NCI-H1436 treated with DMSO at 0.1 percent for 48 hours (cell line): ENCODE results near the gene SHE.
"Not testable (repeated sequence)": the region's sequence is repeated elsewhere in the genome, so short reads cannot be mapped to it uniquely, and the experiment has no call there.

Experiments used
- DNase-seq: peaks from one replicate; lab custom pipeline; 2025; lab: John Stamatoyannopoulos, UW

Gene SHE

GRCh38 chr1:154502066-154502743, at the start of gene SHE, which contains the start of gene TDRD10:
Gene SHE (minus strand): TSS chr1:154502412. CDS start chr1:154502026, 386 bp downstream.
Gene TDRD10 (plus strand): TSS chr1:154502219. CDS start chr1:154506904, 4,685 bp downstream.
- DNase-seq: no peak

DNA sequence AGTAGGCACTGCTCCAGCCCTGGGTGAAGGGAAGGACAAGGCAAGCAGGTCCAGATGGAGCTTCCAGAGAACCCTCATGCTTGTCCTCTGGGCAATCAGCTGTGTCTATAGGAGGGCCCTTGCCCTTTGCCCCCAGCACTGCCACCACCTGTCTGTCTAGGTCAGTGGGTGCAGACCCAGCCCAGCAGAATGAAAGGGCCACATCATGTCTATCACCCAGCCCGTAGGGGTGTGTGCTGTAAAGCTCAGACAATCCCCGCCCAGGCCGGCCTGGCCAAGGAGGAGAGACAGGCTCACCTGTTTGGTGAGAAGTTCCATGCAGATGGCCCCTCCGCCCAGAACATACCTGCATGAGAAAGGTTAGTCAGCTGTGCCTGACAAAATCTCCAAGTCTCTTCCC, 49.3 kb upstream of the SHE start:
- DNase-seq: no peak

DNA sequence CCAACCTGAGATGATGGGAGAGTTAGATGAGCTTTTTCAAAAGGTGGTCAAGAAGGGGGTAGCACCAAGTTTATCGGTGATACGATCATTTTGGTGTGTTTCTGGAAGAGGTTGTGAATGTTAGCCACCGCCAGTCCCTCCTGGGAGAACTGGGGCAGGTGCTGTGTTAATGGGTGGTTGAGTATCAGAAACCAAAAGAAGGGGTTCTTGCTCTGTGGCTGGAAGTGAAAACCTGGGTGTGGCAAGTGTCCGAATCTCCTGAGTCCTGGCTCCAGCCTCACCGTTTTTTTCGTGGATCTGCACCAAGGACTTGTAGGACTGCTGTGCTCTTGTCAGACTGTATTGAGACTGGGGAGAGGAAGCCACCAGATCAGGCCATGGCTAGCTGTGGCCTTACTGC, 48.4 kb upstream of the SHE start:
- DNase-seq: no peak

DNA sequence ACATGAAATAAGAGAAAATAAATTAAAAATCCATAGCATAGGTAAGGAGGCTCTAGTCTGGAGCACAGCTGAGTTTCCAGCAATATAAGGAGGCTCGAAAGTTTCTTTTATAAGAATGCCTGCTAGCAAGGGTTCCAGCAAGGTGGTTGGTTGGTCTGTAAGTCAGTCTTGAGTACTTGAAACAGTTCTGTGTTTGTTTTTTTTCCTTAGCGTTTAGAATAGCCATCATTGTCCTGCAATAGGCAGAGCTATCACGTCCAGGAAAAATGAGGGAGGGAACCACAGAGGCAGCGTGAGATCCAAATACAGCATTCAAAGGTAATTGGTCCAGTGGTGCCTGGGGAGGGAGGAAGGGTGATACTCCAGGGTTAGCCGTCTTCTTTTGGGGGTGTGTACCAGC, 47.9 kb upstream of the SHE start:
- DNase-seq: no peak

DNA sequence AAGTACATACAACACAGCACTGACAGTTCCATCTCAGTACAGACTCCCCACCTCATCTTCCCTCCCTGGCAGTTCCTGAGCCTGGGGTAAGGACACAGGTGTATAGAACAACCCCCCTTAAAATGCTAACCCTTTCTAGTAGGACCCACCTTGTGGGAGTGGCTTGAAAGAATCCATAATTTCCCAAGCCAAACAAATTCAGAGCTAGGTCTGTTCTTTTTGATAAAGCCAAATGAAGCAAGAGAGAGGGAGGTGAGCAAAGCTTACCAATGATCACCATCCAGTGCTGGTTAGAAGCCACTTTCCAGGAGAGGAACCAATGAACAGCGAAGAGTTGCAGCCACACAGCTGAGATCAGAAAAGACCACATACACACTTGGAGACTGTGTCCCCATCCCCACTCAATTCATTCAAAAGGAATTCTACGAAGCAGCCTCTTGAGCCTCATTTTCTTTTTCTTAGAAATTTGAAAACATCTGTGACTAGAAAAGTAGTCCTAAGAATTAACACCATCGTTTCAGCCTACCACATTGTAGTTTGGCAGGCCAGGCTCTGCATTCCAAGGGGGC, 47.1 kb upstream of the SHE start:
- DNase-seq: no peak

GRCh38 chr1:154548028-154548427, 45.8 kb upstream of the SHE start:
- no peak for DNase-seq

DNA sequence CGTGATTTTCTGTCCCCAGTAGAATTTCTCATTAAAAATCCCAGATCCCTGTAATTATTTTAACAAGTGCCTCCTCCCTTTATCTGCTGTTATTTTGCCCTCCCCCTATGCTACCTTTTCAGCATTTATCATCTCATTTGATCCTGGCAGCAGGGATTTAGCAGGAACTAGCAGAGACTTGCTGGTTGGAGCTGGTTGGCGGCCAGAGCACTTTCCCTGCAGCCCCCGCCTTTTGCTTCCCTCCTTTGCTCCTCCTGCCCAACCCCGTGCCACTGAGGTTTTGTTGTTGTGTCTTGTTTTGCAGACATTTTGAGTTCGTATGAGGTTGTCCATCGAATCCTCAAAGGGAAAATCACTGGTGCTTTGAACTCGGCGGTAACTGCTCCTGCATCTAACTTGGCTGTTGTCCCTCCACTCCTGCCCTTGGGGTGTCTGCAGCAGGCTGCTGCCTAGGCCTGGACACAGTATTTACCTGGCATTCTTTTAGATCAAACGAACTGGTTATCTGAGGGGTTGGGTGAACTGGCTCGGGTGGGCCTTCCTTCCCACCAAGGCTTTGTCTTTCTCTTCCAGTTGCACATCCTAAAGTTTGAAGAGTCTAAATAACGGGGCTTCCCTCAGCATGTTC, 45.0 kb upstream of the SHE start:
- DNase-seq: no peak

DNA sequence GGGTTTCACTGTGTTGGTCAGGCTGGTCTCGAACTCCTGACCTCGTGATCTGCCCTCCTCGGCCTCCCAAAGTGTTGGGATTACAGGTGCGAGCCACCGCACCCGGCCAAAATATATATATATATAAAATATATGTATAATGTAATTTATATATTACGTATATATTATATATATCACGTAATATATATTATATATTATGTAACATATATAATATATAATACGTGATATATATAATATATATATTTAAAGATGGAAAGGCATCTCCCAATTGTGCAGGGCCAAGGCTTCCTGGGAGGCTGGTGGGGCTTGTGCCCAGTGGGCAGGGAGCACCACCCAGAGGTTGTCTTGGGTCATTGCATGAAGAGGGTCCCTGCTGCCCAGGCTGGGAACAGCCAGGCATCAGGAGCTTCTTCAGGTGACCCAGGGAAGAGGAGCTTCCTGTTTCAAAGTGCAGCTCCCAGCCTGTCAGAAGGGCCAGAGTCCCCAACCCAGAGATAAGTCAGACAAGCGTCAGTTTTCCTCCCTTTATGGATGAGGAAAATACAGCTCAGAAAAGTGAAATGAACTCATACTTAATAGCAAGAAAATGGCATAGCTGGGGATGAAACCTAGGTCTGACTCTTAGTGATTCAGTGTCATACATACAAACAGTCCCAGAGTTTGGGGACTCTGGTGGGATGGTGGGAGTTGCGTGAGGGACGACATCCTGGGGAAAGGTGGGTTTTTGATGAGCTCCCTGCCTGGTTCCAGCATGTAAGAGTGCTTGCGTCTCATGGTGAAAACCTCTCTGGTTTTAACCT, 44.3 kb upstream of the SHE start:
- no peak for DNase-seq

- DNase-seq: no peak
Measured at GRCh38 chr1:154541231-154541630, 39.0 kb upstream of the SHE start.

GRCh38 chr1:154539486-154540483, 37.6 kb upstream of the SHE start:
- DNase-seq: no peak

GRCh38 chr1:154536570-154536969, 34.4 kb upstream of the SHE start:
- no peak for DNase-seq

DNA sequence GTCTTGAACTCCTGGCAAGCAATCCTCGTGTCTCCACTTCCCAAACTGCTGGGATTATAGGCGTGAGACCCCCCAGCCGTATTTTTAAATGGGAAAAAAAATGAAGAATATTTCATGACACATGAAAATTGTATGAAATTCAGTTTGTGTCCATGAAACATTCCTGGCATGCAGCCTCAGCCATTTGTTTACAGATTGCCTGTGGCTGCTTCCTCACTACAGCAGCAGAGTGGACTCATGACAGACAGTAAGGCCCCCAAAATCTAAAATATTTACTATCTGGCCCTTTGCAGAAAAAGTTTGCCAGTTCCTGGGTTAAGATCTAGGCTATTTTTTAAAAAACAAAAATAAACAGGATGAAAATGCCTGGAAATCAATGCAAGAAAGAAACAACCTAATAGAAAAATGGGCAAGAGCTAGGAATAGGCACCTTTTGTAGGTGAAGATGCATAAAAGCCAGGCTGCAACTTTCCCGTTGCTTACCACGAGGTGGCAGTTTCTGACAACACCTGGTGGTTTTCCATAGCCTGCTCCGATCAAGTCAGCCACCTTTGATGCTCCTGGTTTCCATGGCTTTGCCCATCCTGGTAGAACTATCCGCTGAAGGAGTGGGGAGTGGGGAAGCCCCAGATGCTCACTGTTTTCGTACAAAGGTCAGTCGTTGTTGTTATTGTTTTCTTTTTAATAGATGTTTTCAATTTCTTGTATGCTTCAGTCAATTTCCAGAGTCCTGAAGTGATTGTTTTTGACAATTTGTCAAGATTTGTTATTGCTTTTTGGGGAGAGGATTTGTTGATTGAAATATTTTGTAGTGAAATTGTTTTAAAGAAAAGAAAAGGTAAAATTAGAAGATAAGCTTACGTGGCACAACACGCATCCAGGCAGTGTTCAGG, 32.0 kb upstream of the SHE start:
- DNase-seq: no peak

DNA sequence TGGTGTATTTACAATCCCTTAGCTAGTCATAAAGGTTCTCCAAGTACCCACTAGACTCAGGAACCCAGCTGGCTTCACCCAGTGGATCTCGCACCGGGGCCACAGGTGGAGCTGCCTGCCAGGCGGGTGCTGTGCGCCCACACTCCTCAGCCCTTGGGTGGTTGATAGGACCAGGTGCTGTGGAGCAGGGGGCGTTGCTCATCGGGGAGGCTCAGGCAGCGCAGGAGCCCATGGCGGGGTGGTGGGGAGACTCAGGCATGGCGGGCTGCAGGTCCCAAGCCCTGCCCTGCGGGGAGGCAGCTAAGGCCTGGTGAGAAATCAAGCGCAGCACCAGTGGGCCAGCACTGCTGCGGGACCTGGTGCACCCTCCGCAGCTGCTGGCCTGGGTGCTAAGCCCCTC, 29.7 kb upstream of the SHE start:
- DNase-seq: not testable (repeated sequence)

DNA sequence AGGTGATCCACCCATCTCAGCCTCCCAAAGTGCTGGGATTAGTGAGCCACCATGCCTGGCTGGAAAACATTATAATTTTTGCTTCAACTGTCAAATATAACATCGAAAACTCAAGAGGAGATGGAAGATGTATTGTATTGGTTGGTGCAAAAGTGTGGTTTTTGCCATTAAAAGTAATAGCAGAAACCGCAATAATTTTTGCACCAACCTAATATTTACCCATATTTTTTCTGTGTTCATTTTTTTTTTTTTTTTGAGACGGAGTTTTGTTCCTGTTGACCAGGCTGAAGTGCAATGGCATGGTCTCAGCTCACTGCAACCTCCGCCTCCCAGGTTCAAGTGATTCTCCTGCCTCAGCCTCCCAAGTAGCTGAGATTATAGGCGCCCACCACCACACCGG, 27.1 kb upstream of the SHE start:
- no peak for DNase-seq

DNA sequence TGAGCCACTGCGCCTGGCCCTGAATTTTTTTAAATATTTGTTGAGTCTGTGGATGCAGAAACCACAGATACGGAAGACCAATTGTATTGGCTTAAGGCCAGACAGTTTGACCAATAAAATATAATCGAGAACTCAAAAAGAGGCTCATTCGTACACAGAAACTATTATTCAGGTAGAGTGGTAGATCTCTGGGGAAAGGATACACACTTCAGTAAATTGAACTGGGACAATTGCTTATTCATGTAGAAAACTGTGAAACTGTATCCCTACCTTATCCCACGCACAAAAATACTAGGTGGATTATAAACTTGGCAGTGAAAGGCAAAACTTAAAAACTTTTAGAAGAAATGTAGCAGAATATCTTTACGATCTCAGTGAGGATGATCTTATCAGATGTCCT, 25.0 kb upstream of the SHE start:
- DNase-seq: no peak

DNA sequence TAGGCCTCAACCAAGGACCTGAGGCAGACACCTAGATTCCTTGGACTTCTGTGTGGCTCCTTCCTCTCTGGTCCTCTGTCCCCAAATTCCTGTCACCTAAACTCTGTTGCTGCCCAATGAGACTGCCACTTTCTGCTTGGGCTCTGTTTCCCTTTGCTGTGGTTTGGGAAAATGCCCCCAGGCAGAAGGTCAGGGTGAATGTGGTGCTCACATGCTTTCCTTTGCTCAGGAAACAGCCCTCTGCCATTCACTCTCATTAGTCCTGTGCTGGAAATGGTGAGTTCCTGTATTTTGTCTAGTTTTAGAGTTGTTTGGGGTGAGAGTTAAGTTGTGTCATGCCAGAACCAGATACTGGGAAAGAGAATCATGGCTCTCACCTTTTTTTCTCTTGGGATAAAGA, 22.7 kb upstream of the SHE start:
- DNase-seq: no peak

DNA sequence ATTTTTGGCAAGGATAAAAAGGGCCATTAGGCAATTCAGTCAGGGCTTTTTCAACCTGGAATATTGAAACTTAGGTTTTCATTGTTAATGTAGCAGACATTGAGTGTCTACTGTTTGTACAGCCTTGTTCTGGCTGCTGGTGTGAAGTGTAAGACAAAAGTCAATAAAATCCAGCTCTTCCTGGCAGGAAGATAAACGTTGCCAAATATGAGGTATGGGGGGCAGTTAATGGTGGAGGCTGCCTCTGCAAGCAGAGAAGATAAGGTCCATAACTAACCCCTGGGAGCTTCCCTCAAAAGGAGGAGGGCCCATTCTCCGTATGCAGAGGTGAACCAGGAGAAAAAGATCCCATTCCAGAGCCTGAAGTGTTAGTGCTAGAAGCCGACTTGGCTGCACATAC, 19.5 kb upstream of the SHE start:
- no peak for DNase-seq

DNA sequence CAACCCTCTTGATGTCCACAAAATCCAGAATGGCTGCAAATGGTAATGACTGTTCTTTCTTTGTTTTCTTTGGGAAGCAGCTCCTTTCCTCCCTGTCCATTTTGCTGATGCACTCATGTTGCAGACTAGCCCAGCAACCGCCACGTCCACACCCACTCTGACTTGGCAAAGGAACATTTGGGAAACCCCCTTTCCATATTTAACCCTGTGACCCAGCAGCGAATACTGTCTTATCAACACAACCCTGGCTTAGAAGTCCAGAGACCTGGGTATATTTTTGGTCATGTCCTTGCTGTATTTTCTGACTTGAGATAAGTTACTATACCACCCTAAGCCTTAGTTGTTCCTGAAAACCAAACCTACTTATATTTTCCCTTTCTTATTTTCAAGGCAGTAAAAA, 18.1 kb upstream of the SHE start:
- DNase-seq: no peak

DNA sequence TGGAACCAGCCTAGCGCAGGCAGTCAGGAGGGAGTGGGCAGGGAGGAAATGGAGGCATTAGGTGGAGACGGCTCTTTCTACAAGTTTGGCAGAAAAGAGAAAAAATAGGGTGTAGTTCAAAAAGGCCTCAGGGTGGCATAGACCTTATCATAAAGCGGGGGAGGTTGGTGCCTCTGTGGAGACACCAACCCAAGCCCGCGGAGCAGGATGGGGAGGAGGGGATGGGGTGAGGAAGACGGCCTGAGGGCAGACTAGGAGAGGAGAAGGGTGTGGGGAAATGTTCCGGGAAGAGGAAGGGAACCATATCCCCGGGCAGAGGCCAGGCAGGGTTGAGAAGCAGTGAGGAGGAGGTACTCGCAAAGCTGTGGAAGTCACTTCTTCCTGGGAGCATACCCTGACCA, 17.4 kb upstream of the SHE start:
- no peak for DNase-seq

DNA sequence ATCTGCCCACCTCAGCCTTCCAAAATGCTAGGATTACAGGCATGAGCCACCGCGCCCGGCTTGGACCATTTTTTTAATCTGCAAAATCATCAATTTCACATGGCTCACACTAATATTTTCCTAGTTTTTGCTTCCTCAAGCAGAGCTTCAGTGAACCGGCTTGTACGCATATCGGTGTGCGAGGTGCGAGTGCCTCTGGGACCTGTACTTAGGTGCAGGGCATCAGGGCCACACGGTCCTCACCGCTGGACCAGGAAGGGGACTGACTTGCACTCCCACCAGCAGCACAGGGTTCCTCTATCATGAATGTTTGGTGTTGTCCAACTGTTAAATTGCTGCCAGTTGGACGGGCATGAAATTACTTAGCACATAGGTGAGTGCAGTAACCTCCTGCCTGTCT, 15.4 kb upstream of the SHE start:
- no peak for DNase-seq
